HepG2 (cell line): ENCODE measurements around the gene SLC43A1. TPM values are rescaled to one million over a fixed set of nuclear protein-coding genes. Genes with fewer than 3 reads are reported as not detected.
A peak's percentile ranks its signal among the peaks of the same experiment; 100 is the strongest.

Experiments
- ATAC-seq: fragments of 200-7000 bp; cut with Tn5 transposase; 3 replicates; pipeline ENCODE4 v1.9.1; 2020; ENCODE audit warnings: mild to moderate bottlenecking, moderate library complexity
- BruUV-seq: library from RNA; stranded (reverse); fragments of 400-500 nt; replicated peaks from 2 replicates; lab custom pipeline; 2021; lab: Mats Ljungman, UMichigan
- CTCF ChIA-PET: fragments of 300-600 bp; formaldehyde crosslinking; extraction: SDS; loops from one replicate; lab custom pipeline; 2021; ENCODE audit warnings: low total read pairs, inconsistent platforms, low intra/inter-chr PET ratio; lab: Yijun Ruan, JAX
- POLR2A ChIA-PET: fragments of 350-600 bp; sonication (Branson Sonifier 250); formaldehyde crosslinking; loops from one replicate; lab custom pipeline; 2020; ENCODE audit warnings: antibody characterized with exemption, inconsistent platforms; lab: Yijun Ruan, JAX
- DNase-seq: peaks from one replicate; pipeline ENCODE4 v3.0.0-alpha.2; 2015; ENCODE audit warnings: low spot score
- FAIRE-seq: peaks from 3 replicates; lab custom pipeline; 2011; peaks lifted over from hg19 to GRCh38; lab: Jason Lieb, UNC
- H2AFZ ChIP-seq: one replicate; pipeline ENCODE4 v1.6.1; 2011; ENCODE audit warnings: low read length, inconsistent platforms
- H3K27ac ChIP-seq: fragments of 300-600 bp; 3 replicates; pipeline ENCODE4 v1.8.0; 2011; ENCODE audit warnings: mixed run types, mild to moderate bottlenecking, mixed read lengths, low read length, inconsistent platforms; ENCODE audit not compliant: insufficient read depth; ENCODE audit errors: extremely low read length
- H3K27me3 ChIP-seq, 2 experiments: fragments of 200-600 bp in 1 of 2; 2 replicates in 1 of 2; 3 replicates in 1 of 2; pipeline versions ENCODE4 v1.6.0 to v1.8.0; 2011; ENCODE audit warnings: low read length in 2 of 2, mild to moderate bottlenecking in 2 of 2, moderate library complexity in 2 of 2, inconsistent platforms in 1 of 2; ENCODE audit not compliant: insufficient read depth in 2 of 2, control insufficient read depth in 1 of 2
- H3K36me3 ChIP-seq, 2 experiments: fragments of 200-600 bp in 1 of 2; replicated peaks in 1 of 2; 2 replicates in 1 of 2; 3 replicates in 1 of 2; pipeline versions ENCODE4 v1.5.1 to v1.8.0; 2011; ENCODE audit warnings: low read length in 2 of 2, inconsistent platforms in 1 of 2; ENCODE audit not compliant: insufficient read depth in 2 of 2, control insufficient read depth in 1 of 2
- H3K4me1 ChIP-seq: 2 replicates; pipeline ENCODE4 v1.5.1; 2012; ENCODE audit warnings: low read length, inconsistent platforms; ENCODE audit not compliant: insufficient read depth
- H3K4me2 ChIP-seq: 2 replicates; pipeline ENCODE4 v1.6.0; 2011; ENCODE audit warnings: low read depth, low read length, inconsistent platforms
- H3K4me3 ChIP-seq, 3 experiments: fragments of 200-600 bp in 1 of 3; sonication (generic), shearing (Covaris generic) in 1 of 3; replicated peaks in 1 of 3; 2 replicates each; pipeline ENCODE4 v1.5.1; 2011 to 2016; ENCODE audit warnings: low read length in 3 of 3, inconsistent platforms in 2 of 3, low read depth in 2 of 3, mild to moderate bottlenecking in 2 of 3, control low read depth in 1 of 3, mixed read lengths in 1 of 3; ENCODE audit not compliant: insufficient read depth in 1 of 3
- H3K79me2 ChIP-seq: one replicate; pipeline ENCODE4 v1.6.1; 2011; ENCODE audit warnings: low read length, inconsistent platforms; ENCODE audit not compliant: insufficient read depth
- H3K9ac ChIP-seq: 2 replicates; pipeline ENCODE4 v1.6.0; 2011; ENCODE audit warnings: mild to moderate bottlenecking, low read depth, low read length, inconsistent platforms; ENCODE audit not compliant: insufficient read depth
- H3K9me3 ChIP-seq: 2 replicates; pipeline ENCODE4 v1.5.1; 2012; ENCODE audit warnings: mild to moderate bottlenecking, low read length
- H4K20me1 ChIP-seq: 2 replicates; pipeline ENCODE4 v1.6.0; 2011; ENCODE audit warnings: inconsistent platforms, mild to moderate bottlenecking, low read length, moderate library complexity; ENCODE audit not compliant: insufficient read depth
- ARNT ChIP-seq: fragments of 450-650 bp; IDR thresholded peaks from 2 replicates; pipeline ENCODE4 v1.6.1; 2017
- BRCA1 ChIP-seq: sonication (generic); formaldehyde crosslinking; IDR thresholded peaks from 2 replicates; pipeline ENCODE4 v1.4.0; 2020; ENCODE audit warnings: missing genetic modification reagents
- CEBPG ChIP-seq: IDR thresholded peaks from 2 replicates; pipeline ENCODE4 v1.6.1; 2016
- EEA1 ChIP-seq: sonication (generic); formaldehyde crosslinking; IDR thresholded peaks from 2 replicates; pipeline ENCODE4 v1.5.1; 2020; ENCODE audit warnings: mild to moderate bottlenecking, missing genetic modification reagents, borderline replicate concordance
- EP300 ChIP-seq, 3 experiments: sonication (generic) in 1 of 3; formaldehyde crosslinking in 1 of 3; IDR thresholded peaks; 2 replicates each; pipeline versions ENCODE4 v1.5.1 to v1.6.1; 2011 to 2020; ENCODE audit warnings: low read depth in 2 of 3, low read length in 2 of 3, borderline replicate concordance in 1 of 3, improper control_type of control experiment in 1 of 3, mild to moderate bottlenecking in 1 of 3, missing genetic modification reagents in 1 of 3, moderate library complexity in 1 of 3
- FOXA3 ChIP-seq: IDR thresholded peaks from 2 replicates; pipeline ENCODE4 v1.6.1; 2016; ENCODE audit warnings: missing genetic modification reagents, missing compliant biosample characterization
- FOXO1 ChIP-seq: sonication (generic); formaldehyde crosslinking; IDR thresholded peaks from 2 replicates; pipeline ENCODE4 v1.4.0; 2020; ENCODE audit warnings: missing genetic modification reagents
- HNF4A ChIP-seq: sonication (generic); formaldehyde crosslinking; IDR thresholded peaks from 2 replicates; pipeline ENCODE4 v1.4.0; 2020; ENCODE audit warnings: missing genetic modification reagents
- HNRNPL ChIP-seq: fragments of 200-400 bp; formaldehyde crosslinking; IDR thresholded peaks from 2 replicates; pipeline ENCODE4 v1.6.1; 2017; ENCODE audit warnings: mild to moderate bottlenecking, low read depth, low read length
- HNRNPLL ChIP-seq: fragments of 200-400 bp; formaldehyde crosslinking; IDR thresholded peaks from 2 replicates; pipeline ENCODE4 v1.6.1; 2017; ENCODE audit warnings: mild to moderate bottlenecking, low read depth, low read length; ENCODE audit not compliant: poor library complexity, severe bottlenecking
- KLF12 ChIP-seq: sonication (generic); formaldehyde crosslinking; IDR thresholded peaks from 2 replicates; pipeline ENCODE4 v1.4.0; 2020; ENCODE audit warnings: missing genetic modification reagents, borderline replicate concordance
- MAFK ChIP-seq, 2 experiments: IDR thresholded peaks in 1 of 2; conservative IDR thresholded peaks in 1 of 2; 2 replicates each; pipeline ENCODE4 v1.6.1; 2011; ENCODE audit warnings: improper control_type of control experiment in 2 of 2, low read length in 2 of 2
- MAX ChIP-seq: IDR thresholded peaks from 2 replicates; pipeline ENCODE4 v1.6.1; 2012; ENCODE audit warnings: inconsistent platforms
- NFKBIZ ChIP-seq: IDR thresholded peaks from 2 replicates; pipeline ENCODE4 v1.6.1; 2018; ENCODE audit warnings: missing genetic modification reagents, missing compliant biosample characterization
- PLRG1 ChIP-seq: fragments of 450-650 bp; conservative IDR thresholded peaks from 2 replicates; pipeline ENCODE4 v1.6.1; 2016
- RXRB ChIP-seq: IDR thresholded peaks from 2 replicates; pipeline ENCODE4 v1.6.1; 2016; ENCODE audit warnings: borderline replicate concordance, missing genetic modification reagents, missing compliant biosample characterization
- SRSF1 ChIP-seq: fragments of 200-400 bp; formaldehyde crosslinking; optimal IDR thresholded peaks from 2 replicates; pipeline ENCODE3; 2017; ENCODE audit warnings: mild to moderate bottlenecking, low read depth, low read length, moderate library complexity
- ZFX ChIP-seq: sonication (generic); formaldehyde crosslinking; IDR thresholded peaks from 2 replicates; pipeline ENCODE4 v1.4.0; 2020; ENCODE audit warnings: mild to moderate bottlenecking, low read depth, missing genetic modification reagents, moderate library complexity
- ZNF333 ChIP-seq: sonication (generic); formaldehyde crosslinking; IDR thresholded peaks from 2 replicates; pipeline ENCODE4 v1.4.0; 2020; ENCODE audit warnings: mild to moderate bottlenecking, missing genetic modification reagents, borderline replicate concordance
- ZNF34 ChIP-seq: sonication (generic); formaldehyde crosslinking; IDR thresholded peaks from 2 replicates; pipeline ENCODE4 v1.4.0; 2020; ENCODE audit warnings: mild to moderate bottlenecking, missing genetic modification reagents, borderline replicate concordance
- ZNF503 ChIP-seq: sonication (generic); formaldehyde crosslinking; IDR thresholded peaks from 2 replicates; pipeline ENCODE4 v1.4.0; 2020; ENCODE audit warnings: missing genetic modification reagents
- ZNF530 ChIP-seq: sonication (generic); formaldehyde crosslinking; IDR thresholded peaks from 2 replicates; pipeline ENCODE4 v1.5.0; 2020; ENCODE audit warnings: low read depth, mild to moderate bottlenecking, missing genetic modification reagents
- ZNF577 ChIP-seq: sonication (generic); formaldehyde crosslinking; IDR thresholded peaks from 2 replicates; pipeline ENCODE4 v1.4.0; 2020; ENCODE audit warnings: mild to moderate bottlenecking, low read depth, missing genetic modification reagents, borderline replicate concordance
- ZNF629 ChIP-seq: sonication (generic); formaldehyde crosslinking; conservative IDR thresholded peaks from 2 replicates; pipeline ENCODE4 v1.5.0; 2020; ENCODE audit warnings: missing genetic modification reagents
- ZSCAN12 ChIP-seq: sonication (generic); formaldehyde crosslinking; IDR thresholded peaks from 2 replicates; pipeline ENCODE4 v1.9.0; 2021; ENCODE audit warnings: mild to moderate bottlenecking, missing genetic modification reagents
- ZSCAN31 ChIP-seq: sonication (generic); formaldehyde crosslinking; IDR thresholded peaks from 2 replicates; pipeline ENCODE4 v1.5.0; 2020; ENCODE audit warnings: low read depth, mild to moderate bottlenecking, missing genetic modification reagents
- WGBS: methylation state at CpG from one replicate; pipeline ENCODE4 v1.1.6; 2017; ENCODE audit warnings: low lambda C conversion rate; 5-methylcytosine and 5-hydroxymethylcytosine counted together
- in situ Hi-C: cut with HindIII; loops from 2 replicates; pipeline ENCODE4 v1.10.0; 2017; ENCODE audit warnings: low pct_unique_long_range_greater_than_20kb; ENCODE audit not compliant: extremely low pct_ligation_motif_present
- intact Hi-C: fragments of 100-400 bp; cut with micrococcal nuclease; formaldehyde crosslinking; loops from one replicate; pipeline ENCODE4 v1.10.0; 2022; ENCODE audit not compliant: unreplicated experiment
- polyA plus RNA-seq, 8 experiments: library from polyadenylated mRNA; depleted of rRNA in 3 of 8; stranded (reverse) in 7 of 8; unstranded in 1 of 8; fragments of >200 nt; fragmentation: Illumina TruSeq in 4 of 8; extraction: Trizol in 4 of 8; gene quantifications; 2 replicates each; pipeline versions ENCODE4 v1.2.1 to v1.2.3, GENCODE V29; 2011 to 2016; ENCODE audit warnings: low read depth in 4 of 8, missing spikeins in 1 of 8, mixed read lengths in 1 of 8; ENCODE audit not compliant: insufficient read depth in 1 of 8
- total RNA-seq, 5 experiments: library from RNA; depleted of rRNA; stranded (reverse); fragments of >200 nt; fragmentation: Illumina TruSeq; extraction: Trizol; gene quantifications; 2 replicates each; pipeline ENCODE4 v1.2.3, GENCODE V29; 2016; ENCODE audit warnings: low read depth in 1 of 5

Gene SLC43A1
- total and polyA plus RNA-seq, 2 of the 13 experiments (the other 11 are each of a cell fraction or from before 2014, with no cell fraction given), result 72.3 to 87.6 TPM

- ChIA-PET CTCF (no interaction called here), POLR2A (interaction anchor here (1.7 to 9.7 kb wide), 3 partner anchors 11 to 26 kb away, joined by 5 to 111 read pairs (median 31); partner anchors contain the start of genes SLC43A1 and TIMM10)
- FAIRE-seq (peak; percentile 44), ATAC-seq (no peak), DNase-seq (no peak)
- H3K79me2 ChIP-seq, result peaks cover 56% of the 10 kb centered on the region
- 0 out of 2 replicates have a peak overlapping the region, but pooled peaks have one; percentile 7 for H3K9ac ChIP-seq
- no TSS peak for BruUV-seq
- H3K4me3 ChIP-seq, result no peak overlapping the region
- peaks cover 97% of the 10 kb centered on the region for H3K4me1 ChIP-seq
- intact Hi-C loops, result no loop called here
- no peaks in the 10 kb centered on the region for H3K9me3 ChIP-seq
- 55% methylated on average over 4 of the region's 4 CpGs for WGBS
- peak overlapping the region; percentile 57 for H3K27ac ChIP-seq
- peaks cover 12 to 57% of the 10 kb centered on the region in 2 experiments; a peak in 4 of 5 replicates for H3K36me3 ChIP-seq
- 0 out of 2 replicates have a peak overlapping the region, but pooled peaks have one; percentile 10 for H3K4me2 ChIP-seq
- in situ Hi-C loops, result no loop called here
- peaks cover 13% of the 10 kb centered on the region for H4K20me1 ChIP-seq
- no peaks in the 10 kb centered on the region for H3K27me3 ChIP-seq
- no peak overlapping the region for H2AFZ ChIP-seq
- TF ChIP-seq SRSF1 (no peak), HNRNPLL (no peak), FOXA3 (CRISPR knock-in tag) (peak; percentile 21; the same call in 1 of the 2 replicates), ZNF629 (CRISPR knock-in tag) (0 out of 2 replicates have a peak, but pooled peaks have one; percentile 13), FOXO1 (no peak), NFKBIZ (CRISPR knock-in tag) (no peak), EEA1 (CRISPR knock-in tag) (no peak), RXRB (CRISPR knock-in tag) (no peak), KLF12 (CRISPR knock-in tag) (no peak), ZNF503 (no peak), ZSCAN31 (CRISPR knock-in tag) (no peak), ZNF333 (CRISPR knock-in tag) (no peak), MAX (peak; percentile 42; the same call in 1 of the 2 replicates), ZSCAN12 (no peak), HNF4A (CRISPR knock-in tag) (peak; percentile 44), MAFK (conservative IDR thresholded peaks at IDR 0.05 in 1 of 2, IDR thresholded peaks at IDR 0.05 in 1 of 2; ENCODE audit: low read length in 2 of 2) (0 out of 4 replicates have a peak, but pooled peaks of 1 of the 2 experiments have one; percentile 0), ZNF34 (CRISPR knock-in tag) (no peak), ZNF577 (CRISPR knock-in tag) (no peak), CEBPG (CRISPR knock-in tag) (0 out of 2 replicates have a peak, but pooled peaks have one; percentile 6), EP300 (IDR thresholded peaks at IDR 0.05; ENCODE audit: low read depth in 2 of 2, low read length in 2 of 2) (0 out of 4 replicates have a peak, but pooled peaks of 1 of the 2 experiments have one; percentile 16), EP300 (CRISPR knock-in tag; IDR thresholded peaks at IDR 0.05; ENCODE audit: borderline replicate concordance) (no peak), ARNT (no peak), ZFX (CRISPR knock-in tag) (peak; percentile 24; the same call in 1 of the 2 replicates), PLRG1 (no peak), ZNF530 (CRISPR knock-in tag) (no peak), BRCA1 (CRISPR knock-in tag) (no peak), HNRNPL (no peak)
Measured at GRCh38 chr11:57504511-57504910, 11.0 kb downstream of the SLC43A1 start.
